C4-2B (cell line): ENCODE data around the gene RPUSD1.
A peak's percentile ranks its signal among the peaks of the same experiment; 100 is the strongest.

Source experiments
- H3K27ac ChIP-seq: fragments of 450-650 bp; 2 replicates; pipeline ENCODE4 v1.5.1; 2017
- CTCF ChIP-seq: fragments of 450-650 bp; conservative IDR thresholded peaks from 2 replicates; pipeline ENCODE4 v1.5.1; 2017; ENCODE audit warnings: mild to moderate bottlenecking
- ZFX ChIP-seq: fragments of 450-650 bp; IDR thresholded peaks from 2 replicates; pipeline ENCODE4 v1.6.1; 2017

RPUSD1 gene

GRCh38 chr16:797120-797420 lies 8.9 kb upstream of the RPUSD1 start:
- TF ChIP-seq CTCF (no peak), ZFX (no peak)
- H3K27ac ChIP-seq, result no peak overlapping the region; the same call in 1 of the 2 replicates

DNA sequence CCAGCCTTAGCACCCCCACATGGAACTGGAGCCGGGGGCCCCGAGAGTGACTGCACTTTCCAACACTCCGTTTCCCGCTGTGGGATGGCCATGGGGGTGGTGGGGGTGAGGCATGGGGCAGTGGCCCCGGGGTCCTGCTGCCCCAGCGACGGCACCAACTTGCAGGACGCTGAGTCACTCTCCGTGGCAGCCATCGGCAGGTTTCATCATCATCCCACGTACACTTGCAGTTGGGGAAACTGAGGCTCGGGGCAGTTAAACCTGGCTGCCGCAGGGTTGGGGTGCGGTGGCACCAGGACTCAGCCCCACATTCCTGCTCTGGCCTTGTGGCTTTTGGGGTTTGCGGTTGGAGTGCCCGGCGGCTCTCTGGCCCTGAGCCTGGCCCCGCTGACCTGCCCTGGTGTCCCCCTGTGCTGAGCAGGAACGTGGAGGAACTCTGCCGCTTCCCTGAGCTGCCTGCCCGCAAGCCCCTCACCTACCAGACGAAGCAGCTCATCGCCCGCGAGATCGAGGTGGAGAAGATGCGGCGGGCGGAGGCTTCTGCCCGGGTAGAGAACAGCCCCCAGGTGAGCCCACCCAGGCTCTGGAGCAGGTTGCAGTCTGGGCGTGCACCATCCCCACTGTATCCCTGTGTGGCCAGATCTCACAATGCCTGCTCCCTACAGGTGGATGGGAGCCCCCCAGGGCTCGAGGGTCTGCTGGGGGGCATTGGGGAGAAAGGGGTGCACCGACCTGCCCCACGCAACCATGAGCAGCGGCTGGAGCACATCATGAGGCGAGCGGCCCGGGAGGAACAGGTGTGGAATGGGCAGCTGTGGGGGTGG lies 8.3 kb upstream of the RPUSD1 start:
- TF ChIP-seq CTCF (no peak), ZFX (no peak)
- H3K27ac ChIP-seq, result peak overlapping the region; percentile 78

DNA sequence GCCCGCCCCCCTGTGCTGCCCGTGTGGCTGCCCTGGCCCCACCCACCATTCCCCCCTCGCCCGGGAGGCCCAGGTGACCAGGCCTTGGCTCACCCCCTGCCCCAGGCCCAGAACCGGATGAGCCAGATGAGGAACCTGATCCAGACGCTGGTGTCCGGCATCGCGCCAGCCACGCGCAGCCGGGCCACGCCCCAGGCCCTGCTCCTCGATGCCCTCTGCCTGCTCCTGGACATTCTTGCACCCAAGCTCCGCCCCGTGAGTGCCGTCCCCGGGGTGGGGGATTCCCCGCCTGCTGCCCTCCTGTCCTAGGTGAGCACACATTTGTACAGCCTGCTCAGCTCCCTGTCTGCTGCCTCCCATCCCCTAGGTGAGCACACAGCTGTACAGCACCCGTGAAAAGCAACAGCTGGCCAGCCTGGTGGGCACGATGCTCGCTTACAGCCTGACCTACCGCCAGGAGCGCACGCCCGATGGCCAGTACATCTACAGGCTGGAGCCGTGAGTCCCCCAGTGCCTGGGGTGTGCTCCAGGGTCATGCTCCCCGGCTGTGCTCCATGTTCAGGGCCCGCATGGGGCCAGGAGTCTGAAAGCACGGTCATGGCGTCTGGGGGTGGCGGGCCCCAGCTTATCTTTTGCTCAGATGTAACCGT lies 7.5 kb upstream of the RPUSD1 start:
- TF ChIP-seq ZFX (no peak), CTCF (no peak; the same call in 1 of the 2 replicates)
- H3K27ac ChIP-seq, result peak overlapping the region; percentile 78

GRCh38 chr16:794853-795466 lies 6.8 kb upstream of the RPUSD1 start:
- TF ChIP-seq CTCF (no peak), ZFX (no peak)
- peak overlapping the region; percentile 69 for H3K27ac ChIP-seq

DNA sequence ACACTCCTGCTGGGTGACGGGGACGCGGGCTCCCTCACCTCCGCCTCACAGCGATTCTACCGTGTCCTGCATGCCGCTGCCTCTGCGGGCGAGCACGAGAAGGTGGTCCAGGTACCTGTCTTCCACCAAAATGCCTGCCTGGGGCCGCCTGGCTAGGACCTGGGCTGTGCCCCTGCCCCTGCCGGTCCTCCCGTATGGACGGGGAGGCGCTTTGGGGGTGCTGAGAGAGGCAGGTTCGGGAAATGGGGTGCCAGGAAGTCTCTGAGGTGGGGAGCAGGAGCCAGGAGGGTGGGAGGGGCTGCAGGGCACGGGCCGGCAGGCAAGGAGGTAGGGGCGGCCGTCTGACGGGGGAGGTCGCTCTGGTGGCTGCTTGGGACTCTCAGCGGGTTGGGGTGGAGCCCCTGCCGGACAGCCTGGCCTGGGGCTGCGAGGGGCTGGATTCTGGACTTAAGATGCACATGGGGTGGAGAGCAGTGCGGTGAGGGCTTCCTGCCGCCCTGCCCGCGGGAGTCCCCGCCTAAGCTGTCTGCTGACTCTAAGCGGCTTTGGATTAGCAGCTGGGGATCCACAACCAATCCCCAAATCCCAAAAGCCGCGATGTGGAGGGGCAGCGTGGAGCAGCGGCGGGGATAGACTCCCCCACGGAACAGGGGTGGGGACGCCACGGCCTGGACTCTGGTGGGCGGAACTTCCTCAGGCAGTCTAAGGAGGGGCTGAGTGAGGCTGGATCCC lies 6.1 kb upstream of the RPUSD1 start:
- H3K27ac ChIP-seq, result peak overlapping the region; percentile 69
- TF ChIP-seq ZFX, result no peak
- TF ChIP-seq CTCF, result no peak

GRCh38 chr16:793414-793813 lies 5.2 kb upstream of the RPUSD1 start:
- TF ChIP-seq CTCF (no peak), ZFX (no peak)
- no peak overlapping the region for H3K27ac ChIP-seq
